HFFc6 (cell line): ENCODE data around the gene CCDC134. TPM values are rescaled to one million over a fixed set of nuclear protein-coding genes. Genes with fewer than 3 reads are reported as not detected.

Source experiments
- DNase-seq: peaks from one replicate; pipeline ENCODE4 v3.0.0-alpha.2; 2018
- H3K27ac Mint-ChIP-seq: 2 replicates; pipeline ENCODE4 v1.8.0; 2020; ENCODE audit warnings: mild to moderate bottlenecking, mixed read lengths
- H3K27me3 Mint-ChIP-seq: 2 replicates; pipeline ENCODE4 v1.8.0; 2021; ENCODE audit warnings: mild to moderate bottlenecking, moderate library complexity, mixed read lengths; ENCODE audit not compliant: insufficient read depth
- H3K36me3 Mint-ChIP-seq: 2 replicates; pipeline ENCODE4 v1.8.0; 2021; ENCODE audit warnings: low read depth, mixed read lengths
- H3K4me1 Mint-ChIP-seq: 2 replicates; pipeline ENCODE4 v1.8.0; 2020; ENCODE audit warnings: low read depth, mixed read lengths
- H3K4me3 Mint-ChIP-seq: 2 replicates; pipeline ENCODE4 v1.8.0; 2020; ENCODE audit warnings: mild to moderate bottlenecking, moderate library complexity, mixed read lengths
- H3K9me3 Mint-ChIP-seq: 2 replicates; pipeline ENCODE4 v1.8.0; 2020; ENCODE audit warnings: mild to moderate bottlenecking, mixed read lengths
- total RNA-seq, 6 experiments: library from RNA; stranded (reverse); fragmentation: NEBNext Ultra II Directional; extraction: Animal tissue kit (Norgen Biotek cat#: 25700); gene quantifications; 2 replicates in 1 of 6; 3 replicates in 5 of 6; pipeline ENCODE4 v1.2.3, GENCODE V29; 2021
- TF ChIP-seq, protein P1 (sequence below): fragments of 200-600 bp; sonication (generic); IDR thresholded peaks from 2 replicates; pipeline ENCODE4 v1.5.0; 2021; ENCODE audit warnings: antibody characterized with exemption, mild to moderate bottlenecking

CCDC134 gene
- total RNA-seq, 6 experiments from 2014 or later, result 8.9 to 10.4 (median 9.1) TPM

- Mint-ChIP-seq H3K27me3 (no peaks in the 10 kb centered on the region), H3K4me1 (peaks cover 48% of the 10 kb centered on the region), H3K9me3 (no peaks in the 10 kb centered on the region), H3K4me3 (no peak overlapping the region; the same call in 1 of the 2 replicates), H3K36me3 (no peaks in the 10 kb centered on the region), H3K27ac (peak overlapping the region; percentile 58)
- DNase-seq, result peak; percentile 61
- TF ChIP-seq, protein P1, sequence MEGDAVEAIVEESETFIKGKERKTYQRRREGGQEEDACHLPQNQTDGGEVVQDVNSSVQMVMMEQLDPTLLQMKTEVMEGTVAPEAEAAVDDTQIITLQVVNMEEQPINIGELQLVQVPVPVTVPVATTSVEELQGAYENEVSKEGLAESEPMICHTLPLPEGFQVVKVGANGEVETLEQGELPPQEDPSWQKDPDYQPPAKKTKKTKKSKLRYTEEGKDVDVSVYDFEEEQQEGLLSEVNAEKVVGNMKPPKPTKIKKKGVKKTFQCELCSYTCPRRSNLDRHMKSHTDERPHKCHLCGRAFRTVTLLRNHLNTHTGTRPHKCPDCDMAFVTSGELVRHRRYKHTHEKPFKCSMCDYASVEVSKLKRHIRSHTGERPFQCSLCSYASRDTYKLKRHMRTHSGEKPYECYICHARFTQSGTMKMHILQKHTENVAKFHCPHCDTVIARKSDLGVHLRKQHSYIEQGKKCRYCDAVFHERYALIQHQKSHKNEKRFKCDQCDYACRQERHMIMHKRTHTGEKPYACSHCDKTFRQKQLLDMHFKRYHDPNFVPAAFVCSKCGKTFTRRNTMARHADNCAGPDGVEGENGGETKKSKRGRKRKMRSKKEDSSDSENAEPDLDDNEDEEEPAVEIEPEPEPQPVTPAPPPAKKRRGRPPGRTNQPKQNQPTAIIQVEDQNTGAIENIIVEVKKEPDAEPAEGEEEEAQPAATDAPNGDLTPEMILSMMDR, result peak; percentile 82
Measured at GRCh38 chr22:41857155-41857859, 56.8 kb downstream of the CCDC134 start.

DNA sequence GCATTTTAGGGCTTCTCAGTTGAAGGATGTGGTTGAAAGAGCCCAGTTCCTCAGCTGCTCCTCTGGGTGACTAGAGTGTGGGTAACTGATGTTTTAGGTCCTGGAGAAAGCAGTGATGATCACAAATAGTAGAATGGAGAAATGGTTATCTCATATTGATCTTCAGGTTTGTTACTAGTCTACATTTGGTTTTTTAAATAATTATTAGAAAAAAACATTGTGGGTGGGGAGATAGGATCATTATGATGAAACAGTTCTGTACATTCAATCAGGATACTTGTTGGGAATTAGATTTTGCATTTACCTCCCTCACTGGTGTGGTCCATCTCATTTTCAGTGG, 57.4 kb downstream of the CCDC134 start:
- peaks cover 53% of the 10 kb centered on the region for H3K4me1 Mint-ChIP-seq
- TF ChIP-seq, protein P1, result peak; percentile 57
- H3K4me3 Mint-ChIP-seq, result no peak overlapping the region; the same call in 1 of the 2 replicates
- no peaks in the 10 kb centered on the region for H3K36me3 Mint-ChIP-seq
- H3K9me3 Mint-ChIP-seq, result no peaks in the 10 kb centered on the region
- H3K27ac Mint-ChIP-seq, result peak overlapping the region; percentile 58
- H3K27me3 Mint-ChIP-seq, result no peaks in the 10 kb centered on the region
- DNase-seq, result no peak

DNA sequence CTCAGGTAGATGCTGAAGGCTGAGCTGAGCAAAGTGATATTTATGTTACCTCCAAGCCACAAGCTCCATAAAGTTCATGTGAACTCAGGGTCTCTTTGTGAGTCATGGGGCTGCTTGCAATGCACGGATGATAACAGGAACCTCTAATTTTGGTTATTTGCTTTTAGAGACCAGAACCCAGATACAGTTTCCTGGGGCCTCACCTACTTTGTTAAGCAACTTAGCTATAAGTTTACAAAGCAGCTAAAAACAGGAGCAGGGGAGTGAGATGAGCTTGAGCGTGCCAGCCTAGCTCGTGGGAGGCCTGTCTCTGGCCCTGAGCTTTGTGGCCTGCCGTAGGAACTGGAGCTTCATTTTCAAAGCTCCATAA, 61.7 kb downstream of the CCDC134 start:
- TF ChIP-seq, protein P1, result no peak
- DNase-seq, result no peak
- no peaks in the 10 kb centered on the region for H3K9me3 Mint-ChIP-seq
- peaks cover 51% of the 10 kb centered on the region for H3K4me1 Mint-ChIP-seq
- H3K36me3 Mint-ChIP-seq, result no peaks in the 10 kb centered on the region
- peak overlapping the region; percentile 88 for H3K27ac Mint-ChIP-seq
- H3K27me3 Mint-ChIP-seq, result no peaks in the 10 kb centered on the region
- H3K4me3 Mint-ChIP-seq, result no peak overlapping the region; the same call in 1 of the 2 replicates

DNA sequence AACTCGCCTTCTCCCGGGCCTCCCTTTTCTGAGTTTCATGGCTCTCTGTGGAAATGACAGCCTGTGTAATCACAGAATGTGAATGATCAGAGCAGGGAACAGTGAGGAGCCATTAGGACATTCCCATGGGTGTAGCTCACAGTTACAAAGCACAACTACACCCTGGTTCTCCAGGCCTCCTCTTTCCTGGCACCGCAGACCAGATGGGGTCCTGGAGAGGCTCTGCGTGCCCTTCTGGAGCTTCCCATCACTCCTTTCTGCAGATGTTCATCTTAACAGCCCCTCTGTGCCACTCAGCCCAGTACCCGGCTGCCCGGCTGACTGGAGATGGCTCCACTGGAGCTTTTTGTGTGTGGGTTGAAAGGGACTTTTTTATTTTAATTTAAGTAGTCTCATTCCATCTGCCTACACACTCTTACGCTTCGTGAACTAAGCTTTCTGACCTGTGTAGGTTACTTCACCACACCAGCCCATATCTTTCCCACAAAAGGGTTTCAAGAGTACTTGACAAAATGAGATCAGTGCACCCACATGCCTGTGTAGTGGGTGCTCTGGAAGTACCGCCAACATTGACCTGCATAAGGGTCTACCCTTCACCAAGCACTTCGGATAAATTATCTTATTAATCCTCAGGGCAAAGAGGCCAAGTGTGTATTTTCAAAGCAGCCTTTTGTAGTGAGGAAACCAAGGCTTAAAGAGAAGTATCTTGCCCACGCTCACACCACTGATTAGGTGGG, 62.2 kb downstream of the CCDC134 start:
- Mint-ChIP-seq H3K36me3 (no peaks in the 10 kb centered on the region), H3K9me3 (no peaks in the 10 kb centered on the region), H3K27me3 (no peaks in the 10 kb centered on the region), H3K4me3 (no peak overlapping the region; the same call in 1 of the 2 replicates), H3K27ac (peak overlapping the region; percentile 88), H3K4me1 (peaks cover 45% of the 10 kb centered on the region)
- TF ChIP-seq, protein P1, result no peak
- peak; percentile 4 for DNase-seq

GRCh38 chr22:41863472-41863871, 63.0 kb downstream of the CCDC134 start:
- TF ChIP-seq, protein P1, result no peak
- no peaks in the 10 kb centered on the region for H3K27me3 Mint-ChIP-seq
- peak overlapping the region; percentile 88; the same call in 1 of the 2 replicates for H3K27ac Mint-ChIP-seq
- no peaks in the 10 kb centered on the region for H3K36me3 Mint-ChIP-seq
- H3K4me3 Mint-ChIP-seq, result no peak overlapping the region
- no peaks in the 10 kb centered on the region for H3K9me3 Mint-ChIP-seq
- DNase-seq, result no peak
- peaks cover 38% of the 10 kb centered on the region for H3K4me1 Mint-ChIP-seq
